ENCODE measurements around the gene RABGEF1. TPM values are rescaled to one million over a fixed set of nuclear protein-coding genes. Genes with fewer than 3 reads are reported as not detected.
"Not testable (repeated sequence)": the region's sequence is repeated elsewhere in the genome, so short reads cannot be mapped to it uniquely, and the experiment has no call there.

Gene RABGEF1
- total RNA-seq, 2 donors from 2014 or later: 34.9 to 42.0 TPM

DNA sequence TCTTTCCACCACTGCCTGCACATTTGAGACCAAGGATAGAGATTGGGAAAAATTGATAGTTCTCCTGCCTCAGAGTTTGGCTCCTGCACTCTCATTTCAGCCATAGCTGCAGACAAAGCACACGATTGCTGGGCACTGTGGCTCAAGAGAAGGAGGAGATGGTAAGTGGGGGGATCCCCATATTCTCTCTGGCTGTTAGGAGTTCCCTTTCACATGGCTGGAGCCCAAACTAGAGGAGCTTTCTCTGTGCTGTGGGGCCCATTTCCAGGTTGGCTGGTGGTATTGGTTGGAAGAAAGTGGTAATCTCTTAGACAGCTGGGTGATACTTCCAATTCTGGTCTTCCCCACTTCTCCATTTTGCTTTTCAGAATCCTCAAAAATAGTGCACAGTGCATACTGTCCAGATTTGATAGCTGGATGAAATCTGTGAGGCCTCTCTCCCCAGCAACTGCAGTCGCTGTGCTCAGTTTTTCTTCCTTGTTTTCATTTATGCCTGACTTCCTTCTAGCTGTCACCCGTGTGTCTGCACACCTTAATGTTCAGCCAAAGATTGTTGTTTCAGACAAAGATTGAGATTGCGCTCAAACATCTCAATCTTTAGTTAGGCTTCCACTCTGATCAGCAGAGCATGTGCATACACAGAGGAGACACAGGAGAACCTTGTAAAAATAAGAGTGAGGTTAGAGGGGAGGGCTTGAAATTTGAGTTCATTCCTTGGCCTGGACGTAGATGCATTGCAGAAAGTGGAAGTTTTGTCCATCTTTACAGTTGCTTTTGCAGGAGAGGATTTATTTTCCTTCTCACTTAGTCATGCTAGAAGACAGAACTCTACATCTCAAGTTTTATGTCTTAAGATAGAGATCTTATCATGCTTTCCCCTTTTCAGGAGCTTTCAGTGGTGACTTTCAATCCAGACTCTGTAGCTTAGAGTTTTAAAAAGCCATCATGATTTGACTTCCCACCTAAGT is 28.6 kb downstream of the RABGEF1 start:
- ATAC-seq (ENCODE audit: insufficient number of reproducible peaks, low FRiP score, low read depth): no peak
- Histone ChIP-seq H3K4me1 (ENCODE audit: control insufficient read depth in 1 of 2, low read depth in 2 of 2) (peaks cover 0 to 8% of the 10 kb centered on the region in 2 donors), H3K27me3 (replicated peaks; ENCODE audit: insufficient read depth) (no peaks in the 10 kb centered on the region), H3K36me3 (peaks cover under 1% of the 10 kb centered on the region), H3K4me3 (no peak overlapping the region), H3K27ac (peak overlapping the region in 1 of 2 donors; percentile 18), H3K9me3 (no peaks in the 10 kb centered on the region)
- TF ChIP-seq, protein P1, sequence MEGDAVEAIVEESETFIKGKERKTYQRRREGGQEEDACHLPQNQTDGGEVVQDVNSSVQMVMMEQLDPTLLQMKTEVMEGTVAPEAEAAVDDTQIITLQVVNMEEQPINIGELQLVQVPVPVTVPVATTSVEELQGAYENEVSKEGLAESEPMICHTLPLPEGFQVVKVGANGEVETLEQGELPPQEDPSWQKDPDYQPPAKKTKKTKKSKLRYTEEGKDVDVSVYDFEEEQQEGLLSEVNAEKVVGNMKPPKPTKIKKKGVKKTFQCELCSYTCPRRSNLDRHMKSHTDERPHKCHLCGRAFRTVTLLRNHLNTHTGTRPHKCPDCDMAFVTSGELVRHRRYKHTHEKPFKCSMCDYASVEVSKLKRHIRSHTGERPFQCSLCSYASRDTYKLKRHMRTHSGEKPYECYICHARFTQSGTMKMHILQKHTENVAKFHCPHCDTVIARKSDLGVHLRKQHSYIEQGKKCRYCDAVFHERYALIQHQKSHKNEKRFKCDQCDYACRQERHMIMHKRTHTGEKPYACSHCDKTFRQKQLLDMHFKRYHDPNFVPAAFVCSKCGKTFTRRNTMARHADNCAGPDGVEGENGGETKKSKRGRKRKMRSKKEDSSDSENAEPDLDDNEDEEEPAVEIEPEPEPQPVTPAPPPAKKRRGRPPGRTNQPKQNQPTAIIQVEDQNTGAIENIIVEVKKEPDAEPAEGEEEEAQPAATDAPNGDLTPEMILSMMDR (IDR thresholded peaks at IDR 0.05): no peak
- no peak for DNase-seq (ENCODE audit: low spot score)

DNA sequence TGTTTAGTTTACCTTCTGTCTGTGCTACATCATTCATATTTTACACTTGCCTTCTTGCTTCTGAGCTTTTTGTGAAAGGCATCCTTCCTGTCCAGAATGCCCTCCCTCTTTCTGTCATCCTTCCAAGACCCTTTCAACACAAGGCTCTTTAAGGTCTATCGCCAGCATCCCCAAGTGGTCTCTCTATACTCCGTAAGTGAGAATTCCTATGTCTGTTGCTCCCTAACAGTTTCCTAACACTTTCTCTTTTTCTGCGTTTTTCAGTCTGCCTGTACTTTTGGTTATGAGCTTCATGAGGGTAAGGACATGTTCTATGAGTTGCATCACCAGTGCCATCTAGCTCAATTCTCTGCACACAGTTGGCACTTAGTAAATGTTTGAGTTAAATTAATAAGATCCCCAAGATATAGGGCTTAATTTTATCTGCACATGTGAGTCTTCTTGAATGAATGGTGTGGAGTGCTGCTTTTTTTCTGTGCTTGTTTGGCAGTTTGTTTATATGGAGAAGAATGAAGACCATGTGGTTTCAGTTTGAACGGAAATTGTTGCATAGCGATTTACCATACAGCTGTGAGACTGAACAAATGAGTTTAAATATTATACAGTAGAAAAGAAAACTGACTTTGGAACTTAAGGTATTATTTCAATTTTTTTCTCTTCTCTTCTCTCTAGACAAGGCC is 29.4 kb downstream of the RABGEF1 start:
- peaks cover 7% of the 10 kb centered on the region for H3K36me3 ChIP-seq
- no peak overlapping the region for H3K4me3 ChIP-seq
- no peaks in the 10 kb centered on the region for H3K9me3 ChIP-seq
- H3K27ac ChIP-seq: peak overlapping the region in 1 of 2 donors; percentile 18
- DNase-seq (ENCODE audit: low spot score) (no peak), ATAC-seq (ENCODE audit: insufficient number of reproducible peaks, low FRiP score, low read depth) (no peak)
- TF ChIP-seq, protein P1 (IDR thresholded peaks at IDR 0.05): no peak
- H3K27me3 ChIP-seq (replicated peaks; ENCODE audit: insufficient read depth): no peaks in the 10 kb centered on the region
- peaks cover 0 to 8% of the 10 kb centered on the region in 2 donors for H3K4me1 ChIP-seq (ENCODE audit: control insufficient read depth in 1 of 2, low read depth in 2 of 2)

DNA sequence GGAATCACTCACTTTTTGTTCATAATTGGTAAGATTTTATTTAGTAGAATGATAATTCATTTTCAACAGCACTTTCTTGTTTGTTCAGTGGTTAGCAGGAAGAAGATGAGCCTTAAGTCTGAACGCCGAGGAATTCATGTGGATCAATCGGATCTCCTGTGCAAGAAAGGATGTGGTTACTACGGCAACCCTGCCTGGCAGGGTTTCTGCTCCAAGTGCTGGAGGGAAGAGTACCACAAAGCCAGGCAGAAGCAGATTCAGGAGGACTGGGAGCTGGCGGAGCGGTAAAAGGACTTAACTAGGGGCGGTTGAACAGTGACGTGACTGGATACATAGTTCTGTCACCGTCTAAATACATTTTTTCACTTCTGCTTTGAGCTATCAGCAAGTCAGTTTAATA is 31.3 kb downstream of the RABGEF1 start:
- Histone ChIP-seq H3K4me3 (no peak overlapping the region), H3K9me3 (no peaks in the 10 kb centered on the region), H3K27ac (no peak overlapping the region), H3K36me3 (peaks cover 25% of the 10 kb centered on the region), H3K27me3 (replicated peaks; ENCODE audit: insufficient read depth) (no peaks in the 10 kb centered on the region), H3K4me1 (ENCODE audit: control insufficient read depth in 1 of 2, low read depth in 2 of 2) (peaks cover 0 to 6% of the 10 kb centered on the region in 2 donors)
- no peak for ATAC-seq (ENCODE audit: insufficient number of reproducible peaks, low FRiP score, low read depth)
- TF ChIP-seq, protein P1 (IDR thresholded peaks at IDR 0.05): no peak
- DNase-seq (ENCODE audit: low spot score): no peak

DNA sequence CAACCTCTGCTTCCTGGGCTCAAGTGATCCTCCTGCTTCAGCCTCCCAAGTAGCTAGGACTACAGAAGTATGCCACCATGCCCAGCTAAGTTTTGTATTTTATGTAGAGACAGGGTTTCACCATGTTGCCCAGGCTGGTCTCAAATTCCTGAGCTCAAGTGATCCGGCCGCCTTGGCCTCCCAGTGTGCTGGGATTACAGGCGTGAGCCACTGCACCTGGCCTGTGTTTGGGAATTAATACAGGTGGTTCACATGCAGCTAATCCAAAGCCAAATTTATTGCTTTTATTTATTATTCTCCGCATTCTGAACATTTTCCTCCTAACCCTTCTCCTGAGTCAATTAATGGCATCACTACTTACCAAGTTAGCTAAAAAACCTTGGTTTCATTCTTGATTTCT is 33.2 kb downstream of the RABGEF1 start:
- H3K9me3 ChIP-seq; H3K4me1 ChIP-seq (ENCODE audit: control insufficient read depth in 1 of 2, low read depth in 2 of 2); H3K27me3 ChIP-seq (replicated peaks; ENCODE audit: insufficient read depth); DNase-seq (ENCODE audit: low spot score); H3K4me3 ChIP-seq; ATAC-seq (ENCODE audit: insufficient number of reproducible peaks, low FRiP score, low read depth); H3K27ac ChIP-seq: not testable (repeated sequence)
- H3K36me3 ChIP-seq: peaks cover 25% of the 10 kb centered on the region

DNA sequence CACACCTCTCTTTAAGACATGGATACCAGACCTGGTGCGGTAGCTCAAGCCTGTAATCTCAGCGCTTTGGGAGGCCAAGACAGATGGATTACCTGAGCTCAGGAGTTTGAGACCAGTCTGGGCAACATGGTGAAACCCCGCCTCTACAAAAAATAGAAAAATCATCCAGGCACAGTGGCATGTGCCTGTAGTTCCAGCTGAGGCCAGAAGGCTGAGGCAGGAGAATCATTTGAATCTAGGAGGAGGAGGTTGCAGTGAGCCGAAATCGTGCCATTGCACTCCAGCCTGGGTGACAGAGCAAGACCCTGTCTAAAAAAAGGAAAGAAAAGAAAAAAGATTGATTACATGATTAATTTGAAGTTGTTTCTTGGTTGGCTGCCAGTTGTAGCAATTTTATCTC is 35.9 kb downstream of the RABGEF1 start:
- ATAC-seq (ENCODE audit: insufficient number of reproducible peaks, low FRiP score, low read depth); H3K27me3 ChIP-seq (replicated peaks; ENCODE audit: insufficient read depth); H3K4me3 ChIP-seq; H3K9me3 ChIP-seq; DNase-seq (ENCODE audit: low spot score); H3K4me1 ChIP-seq (ENCODE audit: control insufficient read depth in 1 of 2, low read depth in 2 of 2); H3K27ac ChIP-seq: not testable (repeated sequence)
- peaks cover 25% of the 10 kb centered on the region for H3K36me3 ChIP-seq

DNA sequence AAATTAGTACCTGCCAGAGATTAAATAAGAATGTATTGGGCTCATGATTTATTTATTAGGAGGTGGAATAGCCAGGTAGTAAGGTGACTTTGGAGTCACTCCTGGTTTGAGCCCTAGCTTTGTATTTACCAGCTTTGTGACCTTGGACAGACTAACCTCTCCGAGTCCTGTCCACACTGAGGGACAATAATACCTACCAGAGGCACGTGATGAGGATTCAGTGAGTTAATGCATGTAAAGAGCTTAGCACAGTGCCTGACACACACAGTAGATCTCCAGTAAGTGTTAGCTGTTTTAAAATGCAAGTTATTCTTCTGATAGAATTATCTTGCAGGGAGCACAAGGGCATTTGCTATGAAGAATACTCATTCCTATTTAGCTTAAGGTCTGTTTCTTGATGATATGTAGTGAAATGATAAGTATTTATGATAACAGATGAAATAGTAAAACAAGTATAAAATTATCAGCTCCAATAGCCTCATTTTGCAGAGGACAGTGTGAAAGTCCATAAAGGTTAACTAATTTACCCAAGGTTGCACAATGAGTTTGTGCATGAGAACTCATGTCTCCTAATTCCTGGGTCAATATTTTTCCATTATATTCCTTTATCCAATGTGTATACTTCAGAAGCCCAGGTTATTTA is 36.4 kb downstream of the RABGEF1 start:
- Histone ChIP-seq H3K4me1 (ENCODE audit: control insufficient read depth in 1 of 2, low read depth in 2 of 2) (no peaks in the 10 kb centered on the region), H3K27ac (no peak overlapping the region), H3K9me3 (no peaks in the 10 kb centered on the region), H3K36me3 (peaks cover 25% of the 10 kb centered on the region), H3K27me3 (replicated peaks; ENCODE audit: insufficient read depth) (no peaks in the 10 kb centered on the region), H3K4me3 (no peak overlapping the region)
- TF ChIP-seq, protein P1 (IDR thresholded peaks at IDR 0.05): no peak
- ATAC-seq (ENCODE audit: insufficient number of reproducible peaks, low FRiP score, low read depth): no peak
- DNase-seq (ENCODE audit: low spot score): no peak
